Ishikawa (cell line): ENCODE data around the gene WDR5B.

Experiments
- CEBPB ChIP-seq: IDR thresholded peaks from 2 replicates; pipeline ENCODE4 v1.6.1; 2012
- CREB1 ChIP-seq: IDR thresholded peaks from 2 replicates; pipeline ENCODE4 v1.6.1; 2012; ENCODE audit warnings: low read depth
- EP300 ChIP-seq: IDR thresholded peaks from 2 replicates; pipeline ENCODE4 v1.6.1; 2012; ENCODE audit warnings: borderline replicate concordance
- FOXM1 ChIP-seq: IDR thresholded peaks from 2 replicates; pipeline ENCODE4 v1.6.1; 2012; ENCODE audit warnings: low read depth, borderline replicate concordance
- MAX ChIP-seq: IDR thresholded peaks from 2 replicates; pipeline ENCODE4 v1.6.1; 2012
- TAF1 ChIP-seq: IDR thresholded peaks from 2 replicates; pipeline ENCODE4 v1.6.1; 2012; ENCODE audit warnings: low read depth, mild to moderate bottlenecking
- TCF12 ChIP-seq: IDR thresholded peaks from 2 replicates; pipeline ENCODE4 v1.6.1; 2012; ENCODE audit warnings: low read depth
- TEAD4 ChIP-seq: IDR thresholded peaks from 2 replicates; pipeline ENCODE4 v1.6.1; 2012
- YY1 ChIP-seq: IDR thresholded peaks from 2 replicates; pipeline ENCODE4 v1.6.1; 2012; ENCODE audit warnings: low read depth
- ZBTB7A ChIP-seq: IDR thresholded peaks from 2 replicates; pipeline ENCODE4 v1.6.1; 2012; ENCODE audit warnings: low read depth
- TF ChIP-seq, protein P1 (sequence below): IDR thresholded peaks from 2 replicates; pipeline ENCODE4 v1.6.1; 2012; ENCODE audit warnings: low read depth, mild to moderate bottlenecking
- TF ChIP-seq, protein P2 (sequence below): IDR thresholded peaks from 2 replicates; pipeline ENCODE4 v1.6.1; 2012

DNA sequence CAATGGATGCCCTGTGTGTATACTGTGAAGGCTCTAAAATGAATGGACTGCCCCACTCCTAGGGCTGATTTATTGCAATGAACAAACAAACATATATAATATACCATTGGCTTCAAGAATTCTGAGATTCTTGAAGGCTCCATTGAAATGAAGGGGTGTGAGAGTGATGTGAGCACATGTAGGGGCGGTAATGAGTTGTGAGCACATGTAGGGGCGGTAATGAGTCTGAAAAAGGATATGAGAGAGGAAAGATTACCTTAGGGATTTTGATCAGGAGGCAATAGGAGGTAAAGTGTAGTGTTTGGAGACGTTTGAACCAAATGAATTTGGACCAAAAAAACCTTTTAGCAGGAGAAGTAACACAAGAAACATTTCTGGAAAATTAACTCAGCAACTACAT lies 28.2 kb downstream of the WDR5B start:
- no peak for TF ChIP-seq YY1
- TF ChIP-seq, protein P1, sequence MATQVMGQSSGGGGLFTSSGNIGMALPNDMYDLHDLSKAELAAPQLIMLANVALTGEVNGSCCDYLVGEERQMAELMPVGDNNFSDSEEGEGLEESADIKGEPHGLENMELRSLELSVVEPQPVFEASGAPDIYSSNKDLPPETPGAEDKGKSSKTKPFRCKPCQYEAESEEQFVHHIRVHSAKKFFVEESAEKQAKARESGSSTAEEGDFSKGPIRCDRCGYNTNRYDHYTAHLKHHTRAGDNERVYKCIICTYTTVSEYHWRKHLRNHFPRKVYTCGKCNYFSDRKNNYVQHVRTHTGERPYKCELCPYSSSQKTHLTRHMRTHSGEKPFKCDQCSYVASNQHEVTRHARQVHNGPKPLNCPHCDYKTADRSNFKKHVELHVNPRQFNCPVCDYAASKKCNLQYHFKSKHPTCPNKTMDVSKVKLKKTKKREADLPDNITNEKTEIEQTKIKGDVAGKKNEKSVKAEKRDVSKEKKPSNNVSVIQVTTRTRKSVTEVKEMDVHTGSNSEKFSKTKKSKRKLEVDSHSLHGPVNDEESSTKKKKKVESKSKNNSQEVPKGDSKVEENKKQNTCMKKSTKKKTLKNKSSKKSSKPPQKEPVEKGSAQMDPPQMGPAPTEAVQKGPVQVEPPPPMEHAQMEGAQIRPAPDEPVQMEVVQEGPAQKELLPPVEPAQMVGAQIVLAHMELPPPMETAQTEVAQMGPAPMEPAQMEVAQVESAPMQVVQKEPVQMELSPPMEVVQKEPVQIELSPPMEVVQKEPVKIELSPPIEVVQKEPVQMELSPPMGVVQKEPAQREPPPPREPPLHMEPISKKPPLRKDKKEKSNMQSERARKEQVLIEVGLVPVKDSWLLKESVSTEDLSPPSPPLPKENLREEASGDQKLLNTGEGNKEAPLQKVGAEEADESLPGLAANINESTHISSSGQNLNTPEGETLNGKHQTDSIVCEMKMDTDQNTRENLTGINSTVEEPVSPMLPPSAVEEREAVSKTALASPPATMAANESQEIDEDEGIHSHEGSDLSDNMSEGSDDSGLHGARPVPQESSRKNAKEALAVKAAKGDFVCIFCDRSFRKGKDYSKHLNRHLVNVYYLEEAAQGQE, result no peak
- no peak for TF ChIP-seq CEBPB
- no peak for TF ChIP-seq MAX
- no peak for TF ChIP-seq TEAD4
- no peak for TF ChIP-seq TAF1
- TF ChIP-seq EP300, result no peak
- TF ChIP-seq, protein P2, sequence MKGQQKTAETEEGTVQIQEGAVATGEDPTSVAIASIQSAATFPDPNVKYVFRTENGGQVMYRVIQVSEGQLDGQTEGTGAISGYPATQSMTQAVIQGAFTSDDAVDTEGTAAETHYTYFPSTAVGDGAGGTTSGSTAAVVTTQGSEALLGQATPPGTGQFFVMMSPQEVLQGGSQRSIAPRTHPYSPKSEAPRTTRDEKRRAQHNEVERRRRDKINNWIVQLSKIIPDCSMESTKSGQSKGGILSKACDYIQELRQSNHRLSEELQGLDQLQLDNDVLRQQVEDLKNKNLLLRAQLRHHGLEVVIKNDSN, result no peak
- TF ChIP-seq ZBTB7A, result no peak
- no peak for TF ChIP-seq TCF12
- TF ChIP-seq FOXM1, result no peak
- TF ChIP-seq CREB1, result no peak
